Measurements from ENCODE around the gene ATG7. TPM values are rescaled to one million over a fixed set of nuclear protein-coding genes. Genes with fewer than 3 reads are reported as not detected.

ATG7 gene
- polyA plus RNA-seq, 1 donor (not counting 4 experiments of a cell fraction or from before 2014, with no cell fraction given): 27.9 TPM

GRCh38 chr3:11434563-11435096 lies 162.4 kb downstream of the ATG7 start:
- TF ChIP-seq, protein P1, sequence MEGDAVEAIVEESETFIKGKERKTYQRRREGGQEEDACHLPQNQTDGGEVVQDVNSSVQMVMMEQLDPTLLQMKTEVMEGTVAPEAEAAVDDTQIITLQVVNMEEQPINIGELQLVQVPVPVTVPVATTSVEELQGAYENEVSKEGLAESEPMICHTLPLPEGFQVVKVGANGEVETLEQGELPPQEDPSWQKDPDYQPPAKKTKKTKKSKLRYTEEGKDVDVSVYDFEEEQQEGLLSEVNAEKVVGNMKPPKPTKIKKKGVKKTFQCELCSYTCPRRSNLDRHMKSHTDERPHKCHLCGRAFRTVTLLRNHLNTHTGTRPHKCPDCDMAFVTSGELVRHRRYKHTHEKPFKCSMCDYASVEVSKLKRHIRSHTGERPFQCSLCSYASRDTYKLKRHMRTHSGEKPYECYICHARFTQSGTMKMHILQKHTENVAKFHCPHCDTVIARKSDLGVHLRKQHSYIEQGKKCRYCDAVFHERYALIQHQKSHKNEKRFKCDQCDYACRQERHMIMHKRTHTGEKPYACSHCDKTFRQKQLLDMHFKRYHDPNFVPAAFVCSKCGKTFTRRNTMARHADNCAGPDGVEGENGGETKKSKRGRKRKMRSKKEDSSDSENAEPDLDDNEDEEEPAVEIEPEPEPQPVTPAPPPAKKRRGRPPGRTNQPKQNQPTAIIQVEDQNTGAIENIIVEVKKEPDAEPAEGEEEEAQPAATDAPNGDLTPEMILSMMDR (optimal IDR thresholded peaks at IDR 0.05 in 1 of 3, IDR thresholded peaks at IDR 0.05 in 1 of 3, conservative IDR thresholded peaks at IDR 0.05 in 1 of 3; ENCODE audit: extremely low read depth in 1 of 3, insufficient read depth in 2 of 3, low read length in 3 of 3): no peak
- TF ChIP-seq EZH2 (IDR thresholded peaks at IDR 0.05; ENCODE audit: low read length): no peak
- dilution Hi-C loops (cut with MboI; ENCODE audit: extremely low pct_ligation_motif_present, low sequenced_read_pairs): no loop called here
- Histone ChIP-seq H3K4me3 (ENCODE audit: control insufficient read depth in 2 of 3, extremely low read depth in 1 of 3, insufficient read depth in 2 of 3, low read depth in 1 of 3, low read length in 3 of 3) (no peak overlapping the region), H3K9me3 (ENCODE audit: control insufficient read depth, low read depth, low read length) (no peaks in the 10 kb centered on the region), H3K36me3 (ENCODE audit: control insufficient read depth in 2 of 2, extremely low read depth in 1 of 2, insufficient read depth in 2 of 2, low read length in 2 of 2) (no peaks in the 10 kb centered on the region), H3K4me2 (ENCODE audit: control insufficient read depth, extremely low read depth, insufficient read depth, low read depth, low read length) (no peak overlapping the region), H4K20me1 (ENCODE audit: control insufficient read depth, extremely low read depth, insufficient read depth, low read length) (no peaks in the 10 kb centered on the region), H3K4me1 (ENCODE audit: control insufficient read depth, extremely low read depth, insufficient read depth, low read length) (no peaks in the 10 kb centered on the region), H3K79me2 (ENCODE audit: control insufficient read depth, insufficient read depth, low read length) (no peaks in the 10 kb centered on the region), H3K27ac (ENCODE audit: control insufficient read depth, insufficient read depth, low read length) (no peak overlapping the region), H3K9ac (ENCODE audit: control insufficient read depth, extremely low read depth, insufficient read depth, low read length) (no peak overlapping the region), H3K9me1 (ENCODE audit: control insufficient read depth, extremely low read depth, insufficient read depth, low read length) (no peaks in the 10 kb centered on the region), H2AFZ (ENCODE audit: control insufficient read depth, low read length) (no peak overlapping the region), H3K27me3 (ENCODE audit: control insufficient read depth, extremely low read depth, insufficient read depth, low read length) (no peaks in the 10 kb centered on the region)
- FAIRE-seq: no peak
- DNase-seq (ENCODE audit: low read depth, low spot score): no peak

- Histone ChIP-seq H3K27me3 (ENCODE audit: control insufficient read depth, extremely low read depth, insufficient read depth, low read length) (no peaks in the 10 kb centered on the region), H3K4me1 (ENCODE audit: control insufficient read depth, extremely low read depth, insufficient read depth, low read length) (no peaks in the 10 kb centered on the region), H3K9me3 (ENCODE audit: control insufficient read depth, low read depth, low read length) (no peaks in the 10 kb centered on the region), H3K9me1 (ENCODE audit: control insufficient read depth, extremely low read depth, insufficient read depth, low read length) (no peaks in the 10 kb centered on the region), H4K20me1 (ENCODE audit: control insufficient read depth, extremely low read depth, insufficient read depth, low read length) (no peaks in the 10 kb centered on the region), H2AFZ (ENCODE audit: control insufficient read depth, low read length) (no peak overlapping the region), H3K27ac (ENCODE audit: control insufficient read depth, insufficient read depth, low read length) (no peak overlapping the region), H3K9ac (ENCODE audit: control insufficient read depth, extremely low read depth, insufficient read depth, low read length) (no peak overlapping the region), H3K79me2 (ENCODE audit: control insufficient read depth, insufficient read depth, low read length) (no peaks in the 10 kb centered on the region), H3K4me3 (ENCODE audit: control insufficient read depth in 2 of 3, extremely low read depth in 1 of 3, insufficient read depth in 2 of 3, low read depth in 1 of 3, low read length in 3 of 3) (no peak overlapping the region), H3K36me3 (ENCODE audit: control insufficient read depth in 2 of 2, extremely low read depth in 1 of 2, insufficient read depth in 2 of 2, low read length in 2 of 2) (no peaks in the 10 kb centered on the region), H3K4me2 (ENCODE audit: control insufficient read depth, extremely low read depth, insufficient read depth, low read depth, low read length) (no peak overlapping the region)
- FAIRE-seq (no peak), DNase-seq (ENCODE audit: low read depth, low spot score) (no peak)
- dilution Hi-C loops (cut with MboI; ENCODE audit: extremely low pct_ligation_motif_present, low sequenced_read_pairs): no loop called here
- TF ChIP-seq EZH2 (IDR thresholded peaks at IDR 0.05; ENCODE audit: low read length): no peak
- TF ChIP-seq, protein P1 (optimal IDR thresholded peaks at IDR 0.05 in 1 of 3, IDR thresholded peaks at IDR 0.05 in 1 of 3, conservative IDR thresholded peaks at IDR 0.05 in 1 of 3; ENCODE audit: extremely low read depth in 1 of 3, insufficient read depth in 2 of 3, low read length in 3 of 3): no peak
Measured at GRCh38 chr3:11435440-11436165, 163.4 kb downstream of the ATG7 start.

Data from keratinocyte (primary cell).